Sigmoid colon (tissue), 7 donors: ENCODE measurements around the gene JAKMIP2. TPM values are rescaled to one million over a fixed set of nuclear protein-coding genes. Genes with fewer than 3 reads are reported as not detected.

Experiments used
- DNase-seq: peaks from one replicate; pipeline ENCODE4 v3.0.0-alpha.2; 2019
- H3K27ac ChIP-seq, 4 donors: fragments of 200-600 bp; sonication (generic); one replicate each; pipeline ENCODE4 v1.5.1; 2016 to 2019; ENCODE audit warnings: mild to moderate bottlenecking in 1 of 4
- H3K27me3 ChIP-seq, 3 donors: fragments of 200-600 bp; sonication (generic); one replicate each; pipeline ENCODE4 v1.5.1; 2019; ENCODE audit warnings: mild to moderate bottlenecking in 1 of 3
- H3K36me3 ChIP-seq, 4 donors: fragments of 200-600 bp; sonication (generic); one replicate each; pipeline ENCODE4 v1.5.1; 2016 to 2019
- H3K4me1 ChIP-seq, 4 donors: fragments of 200-600 bp; sonication (generic); one replicate each; pipeline ENCODE4 v1.5.1; 2017 to 2019
- H3K4me3 ChIP-seq, 4 donors: fragments of 200-600 bp; sonication (generic); one replicate each; pipeline ENCODE4 v1.5.1; 2017 to 2019; ENCODE audit warnings: mild to moderate bottlenecking in 2 of 4, moderate library complexity in 1 of 4
- H3K9me3 ChIP-seq, 4 donors: fragments of 200-600 bp in 3 of 4; sonication (generic) in 3 of 4; one replicate each; pipeline versions ENCODE4 v1.5.1 to v1.6.1; 2013 to 2019
- CTCF ChIP-seq, 4 experiments: fragments of 450-650 bp in 3 of 4; fragments of 200-600 bp in 1 of 4; IDR thresholded peaks; one replicate each; pipeline ENCODE4 v1.5.1; 2016 to 2019; ENCODE audit warnings: antibody characterized with exemption in 4 of 4, mild to moderate bottlenecking in 3 of 4, moderate library complexity in 2 of 4
- EP300 ChIP-seq, 4 donors: sonication (generic); formaldehyde crosslinking; IDR thresholded peaks; one replicate each; pipeline ENCODE4 v1.6.1; 2017; ENCODE audit warnings: antibody characterized with exemption in 4 of 4
- POLR2A ChIP-seq, 2 donors: fragments of 450-650 bp; IDR thresholded peaks; one replicate each; pipeline ENCODE4 v1.6.1; 2016; ENCODE audit warnings: antibody characterized with exemption in 2 of 2, mild to moderate bottlenecking in 2 of 2, moderate library complexity in 2 of 2
- POLR2AphosphoS5 ChIP-seq, 4 donors: sonication (generic); formaldehyde crosslinking; IDR thresholded peaks; one replicate each; pipeline ENCODE4 v1.6.1; 2017; ENCODE audit warnings: antibody characterized with exemption in 4 of 4
- WGBS, 2 donors: extraction: QIAGEN DNeasy Blood & Tissue Kit; methylation state at CpG; one replicate each; pipeline ENCODE4 v1.1.7; 2013; 5-methylcytosine and 5-hydroxymethylcytosine counted together
- intact Hi-C: fragments of 100-400 bp; cut with DNase I; formaldehyde crosslinking; loops from one replicate; pipeline ENCODE4 v1.15.1; 2023
- polyA plus RNA-seq, 3 donors: library from polyadenylated mRNA; stranded (reverse); fragments of 200-250 nt; gene quantifications; one replicate each; pipeline ENCODE4 v1.2.3, GENCODE V29; 2013
- total RNA-seq, 4 donors: library from RNA; depleted of rRNA; stranded (reverse); fragments of >200 nt; gene quantifications; one replicate each; pipeline ENCODE4 v1.1.0, GENCODE V29; 2016
- donor health status: healthy with polysubstance abuse.
- donor health status: Bipolar disorder and iron deficiency.
- donor health status: healthy.

The JAKMIP2 gene
- total and polyA plus RNA-seq, 7 donors, result under 0.01 to 8.9 (median 2.8) TPM; not detected in 1

GRCh38 chr5:147659166-147659929 is 123.2 kb downstream of the JAKMIP2 start:
- Histone ChIP-seq H3K36me3 (no peaks in the 10 kb centered on the region), H3K27ac (no peak overlapping the region), H3K27me3 (no peaks in the 10 kb centered on the region), H3K9me3 (no peaks in the 10 kb centered on the region), H3K4me1 (no peaks in the 10 kb centered on the region), H3K4me3 (no peak overlapping the region)
- TF ChIP-seq CTCF (IDR thresholded peaks at IDR 0.05) (no peak), POLR2A (IDR thresholded peaks at IDR 0.05) (no peak), POLR2AphosphoS5 (IDR thresholded peaks at IDR 0.05) (no peak), EP300 (IDR thresholded peaks at IDR 0.05) (no peak)
- WGBS, 2 donors, result 17 to 73% methylated on average over 15 of the region's 15 CpGs
- no peak for DNase-seq
- intact Hi-C loops, result no loop called here

- H3K4me3 ChIP-seq, result no peak overlapping the region
- no peak overlapping the region for H3K27ac ChIP-seq
- H3K27me3 ChIP-seq, result no peaks in the 10 kb centered on the region
- no peak for TF ChIP-seq EP300 (IDR thresholded peaks at IDR 0.05)
- TF ChIP-seq POLR2AphosphoS5 (IDR thresholded peaks at IDR 0.05), result no peak
- TF ChIP-seq POLR2A (IDR thresholded peaks at IDR 0.05), result no peak
- no peak for TF ChIP-seq CTCF (IDR thresholded peaks at IDR 0.05)
- H3K9me3 ChIP-seq, result no peaks in the 10 kb centered on the region
- 88 to 95% methylated on average over 8 of the region's 8 CpGs for WGBS, 2 donors
- no peak for DNase-seq
- no peaks in the 10 kb centered on the region for H3K36me3 ChIP-seq
- intact Hi-C loops, result no loop called here
- no peaks in the 10 kb centered on the region for H3K4me1 ChIP-seq
These were observed 124.1 kb downstream of the JAKMIP2 start for GRCh38 chr5:147658293-147658932.

DNA sequence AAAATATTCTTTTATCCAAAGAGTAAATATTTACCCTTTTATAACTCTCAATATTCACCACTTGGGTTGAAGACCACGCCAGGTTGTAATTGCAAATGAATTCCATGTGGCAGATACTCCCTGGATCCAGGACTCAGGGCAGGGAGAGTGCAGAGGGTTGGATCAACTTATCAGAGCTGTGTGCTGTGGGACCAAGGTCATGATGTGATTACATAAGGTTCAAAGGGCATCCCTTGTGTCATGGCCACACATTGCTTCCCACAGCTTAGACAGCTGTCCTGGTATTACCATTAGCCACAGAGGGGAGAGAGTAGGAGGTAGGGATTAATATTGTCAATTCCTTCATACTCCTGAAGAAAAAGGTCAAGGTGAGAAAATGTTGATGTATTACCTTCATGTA is 133.9 kb downstream of the JAKMIP2 start:
- H3K9me3 ChIP-seq, result no peaks in the 10 kb centered on the region
- no peak overlapping the region for H3K4me3 ChIP-seq
- no peaks in the 10 kb centered on the region for H3K27me3 ChIP-seq
- H3K27ac ChIP-seq, result no peak overlapping the region
- WGBS, 2 donors, result 26 to 82% methylated on average over 1 of the region's 1 CpG
- no peaks in the 10 kb centered on the region for H3K36me3 ChIP-seq
- TF ChIP-seq CTCF (IDR thresholded peaks at IDR 0.05) (no peak), EP300 (IDR thresholded peaks at IDR 0.05) (no peak), POLR2A (IDR thresholded peaks at IDR 0.05) (no peak), POLR2AphosphoS5 (IDR thresholded peaks at IDR 0.05) (no peak)
- intact Hi-C loops, result no loop called here
- no peak for DNase-seq
- H3K4me1 ChIP-seq, result peaks cover 0 to 15% (median 4%) of the 10 kb centered on the region in 4 donors

DNA sequence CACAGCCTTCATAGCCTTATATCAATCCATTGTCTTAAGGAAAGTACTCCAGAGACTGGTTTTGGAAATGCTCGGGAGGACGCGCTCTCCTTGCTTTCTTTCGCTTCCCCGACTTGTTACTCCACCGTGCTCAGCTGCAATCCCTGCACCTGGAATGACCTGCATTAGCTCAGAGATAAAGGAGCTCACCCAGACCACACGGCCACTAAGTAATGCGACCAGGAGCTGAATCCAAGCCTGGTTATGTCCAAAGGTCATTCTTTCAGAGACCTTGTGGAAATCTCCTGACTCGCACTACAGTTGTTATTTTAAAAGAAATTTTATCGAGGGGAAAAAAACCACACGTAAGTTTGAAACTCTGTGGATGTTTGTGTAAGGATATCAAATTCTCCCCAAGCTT is 137.3 kb downstream of the JAKMIP2 start:
- DNase-seq, result no peak
- H3K4me3 ChIP-seq, result peak overlapping the region in 1 of 4 donors; percentile 21
- H3K27ac ChIP-seq, result peak overlapping the region in 1 of 4 donors; percentile 6
- WGBS, 2 donors, result 86 to 92% methylated on average over 11 of the region's 11 CpGs
- peaks cover 0 to 15% (median 4%) of the 10 kb centered on the region in 4 donors for H3K4me1 ChIP-seq
- TF ChIP-seq CTCF (IDR thresholded peaks at IDR 0.05) (no peak), POLR2A (IDR thresholded peaks at IDR 0.05) (no peak), POLR2AphosphoS5 (IDR thresholded peaks at IDR 0.05) (no peak), EP300 (IDR thresholded peaks at IDR 0.05) (no peak)
- no peaks in the 10 kb centered on the region for H3K9me3 ChIP-seq
- intact Hi-C loops, result no loop called here
- no peaks in the 10 kb centered on the region for H3K36me3 ChIP-seq
- H3K27me3 ChIP-seq, result no peaks in the 10 kb centered on the region
